Measurements from ENCODE around the gene HEBP1.

The HEBP1 gene

DNA sequence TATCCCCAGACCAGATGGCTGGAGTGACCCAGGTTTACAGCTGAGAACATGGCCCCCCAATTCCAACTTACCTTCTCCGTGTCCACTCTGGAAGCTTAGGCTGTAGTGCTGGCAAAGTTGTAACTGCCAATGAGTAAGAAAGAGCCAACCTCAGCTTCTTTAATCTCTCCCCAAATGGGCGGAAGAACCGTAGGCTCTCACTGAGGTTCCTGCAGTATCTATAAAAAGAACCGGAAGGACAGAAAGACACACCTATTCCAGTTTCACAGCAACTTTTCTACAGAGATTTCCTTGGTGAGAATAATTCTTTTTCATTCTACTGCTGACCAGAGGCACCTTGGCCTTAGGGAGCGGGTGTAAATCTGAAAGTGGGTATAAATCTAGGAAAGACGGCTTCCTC lies 48.0 kb downstream of the HEBP1 start, which contains the start of gene GPRC5D:
GPRC5D (minus strand) TSS at position 135 of the 400 bp plus-strand sequence. CDS start 1,786 bp downstream, outside the sequence.
- DNase-seq, result no peak

DNA sequence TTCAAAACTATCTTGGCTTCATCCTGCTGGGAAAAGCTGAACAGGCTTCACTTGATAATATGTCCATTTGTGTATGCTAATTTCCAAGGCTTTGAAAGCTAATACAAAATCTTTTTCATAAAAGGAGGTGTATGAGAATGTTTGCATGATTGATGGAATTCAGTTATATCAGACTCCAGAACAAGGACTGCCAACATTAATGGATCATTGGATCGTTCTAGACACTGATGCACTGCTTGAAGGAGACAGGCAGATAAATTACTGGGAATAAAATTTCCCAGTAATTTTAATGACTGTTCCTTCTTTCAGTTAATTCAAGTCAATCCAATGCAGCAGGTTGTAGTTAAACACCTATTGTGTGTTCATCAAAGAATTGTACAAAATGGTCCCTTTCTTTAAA lies 48.6 kb downstream of the HEBP1 start:
- DNase-seq, result no peak

- no peak for DNase-seq
Observed at GRCh38 chr12:12947902-12948301, 52.2 kb downstream of the HEBP1 start.

- DNase-seq, result peak in 27 of 51 donors; percentile 7 to 87 (median 38)
Observed at GRCh38 chr12:12946686-12947355, 53.2 kb downstream of the HEBP1 start.

- no peak for DNase-seq
Observed at GRCh38 chr12:12945591-12945990, 54.5 kb downstream of the HEBP1 start.

- DNase-seq, result no peak
Observed at GRCh38 chr12:12943586-12944260, 56.3 kb downstream of the HEBP1 start.

- DNase-seq, result no peak
Observed at GRCh38 chr12:12941450-12942350, 58.4 kb downstream of the HEBP1 start.

DNA sequence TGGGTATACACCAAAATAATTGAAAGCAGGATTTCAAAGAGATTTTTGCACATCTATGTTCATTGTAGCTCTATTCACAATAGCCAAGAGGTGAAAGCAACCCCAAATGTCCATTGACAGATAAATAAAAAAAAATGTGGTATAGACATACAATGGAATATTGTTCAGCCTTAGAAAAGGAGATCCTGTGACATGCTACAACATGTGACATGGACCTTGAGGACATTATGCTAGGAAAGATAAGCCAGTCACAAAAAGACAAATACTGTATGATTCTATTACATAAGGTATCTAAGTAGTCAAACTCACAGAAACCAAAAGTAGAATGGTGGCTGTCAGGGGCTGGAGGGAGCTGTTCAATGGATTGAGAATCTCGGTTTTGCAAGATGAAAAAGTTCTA lies 60.2 kb downstream of the HEBP1 start:
- DNase-seq, result no peak

DNA sequence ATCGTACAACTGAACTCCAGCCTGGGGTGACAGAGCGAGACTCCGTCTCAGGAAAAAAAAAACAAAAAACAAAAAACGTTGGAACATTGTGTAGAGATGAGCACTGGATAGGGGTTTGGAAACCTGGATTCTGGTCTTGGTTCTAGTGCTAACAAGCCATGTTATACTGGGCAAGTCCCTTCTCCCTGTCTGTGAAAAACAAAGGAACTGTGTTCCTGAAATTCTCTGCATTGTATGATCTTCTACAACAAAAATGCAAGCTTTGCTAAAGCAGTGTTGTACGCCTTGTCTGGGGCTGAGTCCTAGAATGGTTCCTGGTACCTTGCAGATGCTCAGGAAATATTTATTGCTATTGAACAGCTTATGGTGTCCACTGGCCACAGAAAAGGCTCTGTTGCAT lies 61.5 kb downstream of the HEBP1 start:
- DNase-seq, result no peak

DNA sequence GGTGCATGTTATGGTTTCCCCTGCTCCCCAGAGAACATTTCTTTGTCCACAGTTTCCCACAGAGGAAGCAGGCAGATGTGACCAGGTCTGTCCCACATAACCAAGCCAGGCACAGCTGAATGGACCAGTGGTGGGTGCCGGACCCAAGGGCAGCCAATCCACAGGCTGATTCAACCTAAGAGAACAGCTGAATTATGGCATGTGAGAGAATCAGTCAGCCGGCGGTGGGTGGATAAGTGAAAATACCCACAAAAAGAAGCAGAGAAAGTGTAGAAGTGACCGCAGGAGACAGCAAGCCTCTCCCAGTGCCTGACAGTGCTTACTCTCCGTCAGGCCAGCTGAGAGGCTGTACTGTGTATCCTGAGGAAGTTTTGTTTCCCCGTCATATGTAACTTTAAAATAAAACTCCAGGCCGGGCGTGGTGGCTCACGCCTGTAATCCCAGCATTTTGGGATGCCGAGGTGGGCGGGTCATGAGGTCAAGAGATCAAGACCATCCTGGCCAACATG lies 63.0 kb downstream of the HEBP1 start:
- DNase-seq, result no peak

- no peak for DNase-seq
Observed at GRCh38 chr12:12934556-12934955, 65.5 kb downstream of the HEBP1 start.

DNA sequence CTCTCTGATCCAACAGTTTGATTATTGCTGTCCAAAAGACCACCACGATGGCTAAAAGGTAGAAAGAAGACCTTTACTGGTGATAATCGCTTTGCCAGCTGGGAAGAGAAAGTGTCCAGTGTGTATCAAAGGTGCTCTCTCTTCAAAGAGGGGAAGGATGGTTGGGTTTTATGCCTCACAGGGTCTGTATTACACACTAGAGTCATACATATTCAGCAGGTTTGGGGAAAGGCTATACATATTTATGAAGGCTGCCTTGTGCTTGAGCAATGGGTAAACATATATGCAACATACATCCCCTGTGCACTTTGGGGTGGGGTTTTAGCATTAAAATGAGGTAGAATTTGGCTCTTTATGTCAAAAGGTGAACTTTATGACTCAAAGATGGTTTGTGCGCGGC lies 66.3 kb downstream of the HEBP1 start:
- no peak for DNase-seq

- no peak for DNase-seq
Observed at GRCh38 chr12:12930633-12931219, 69.3 kb downstream of the HEBP1 start.

DNA sequence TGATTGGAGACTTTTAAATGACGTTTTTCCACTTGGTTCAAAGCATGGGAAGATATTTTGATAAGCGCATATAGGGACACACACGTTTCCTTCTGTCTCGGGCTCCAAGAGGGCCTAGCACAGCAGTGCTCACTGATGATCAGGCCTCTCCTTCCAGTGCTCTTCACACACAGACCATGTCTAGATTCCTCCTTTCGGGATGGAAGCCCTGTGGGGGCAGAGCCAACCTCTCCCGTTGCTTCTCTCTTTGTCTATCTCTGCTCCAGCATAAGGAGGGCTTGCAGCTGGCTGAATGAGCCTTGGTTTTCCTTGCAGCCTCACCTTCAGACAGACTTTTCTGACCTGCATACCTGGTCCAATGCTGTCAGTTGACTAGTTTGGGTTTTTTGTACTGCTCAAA lies 70.4 kb downstream of the HEBP1 start:
- DNase-seq, result no peak

DNA sequence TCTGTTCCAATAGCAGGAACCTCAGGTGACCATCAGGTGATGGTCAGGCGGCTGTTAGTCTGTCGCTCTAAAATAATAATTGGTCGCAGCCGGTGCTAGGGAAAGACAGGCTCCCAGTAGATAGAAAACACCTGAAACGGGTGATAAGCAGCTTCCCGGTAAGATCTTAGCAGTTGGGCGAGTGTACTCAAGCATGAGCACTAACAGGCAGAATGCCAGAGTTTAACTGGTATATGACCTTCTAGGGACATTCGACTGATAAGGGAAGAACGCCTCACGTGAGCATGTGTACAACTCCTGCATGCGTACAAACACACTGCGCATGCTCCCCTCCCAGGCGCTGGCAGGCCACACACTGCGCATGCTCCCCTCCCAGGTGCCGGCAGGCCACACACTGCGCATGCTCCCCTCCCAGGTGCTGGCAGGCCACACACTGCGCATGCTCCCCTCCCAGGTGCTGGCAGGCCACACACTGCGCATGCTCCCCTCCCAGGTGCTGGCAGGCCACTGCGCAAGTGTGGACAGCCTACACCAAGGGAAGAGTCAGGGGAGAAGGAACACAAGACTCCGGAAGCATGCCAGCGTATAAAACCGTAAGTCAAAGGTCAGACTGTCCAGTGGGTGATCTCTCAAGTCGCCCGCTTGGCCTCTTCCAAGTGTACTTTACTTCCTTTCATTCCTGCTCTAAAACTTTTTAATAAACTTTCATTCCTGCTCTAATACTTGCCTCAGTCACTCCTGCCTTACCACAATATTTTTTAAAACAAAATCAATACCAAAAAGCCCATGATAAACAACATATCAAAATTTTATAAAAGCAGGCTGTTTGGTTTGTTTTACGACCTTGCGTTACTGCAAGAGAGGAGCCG lies 72.6 kb downstream of the HEBP1 start:
- DNase-seq, result peak in 15 of 51 donors; percentile 2 to 56 (median 18)

DNA sequence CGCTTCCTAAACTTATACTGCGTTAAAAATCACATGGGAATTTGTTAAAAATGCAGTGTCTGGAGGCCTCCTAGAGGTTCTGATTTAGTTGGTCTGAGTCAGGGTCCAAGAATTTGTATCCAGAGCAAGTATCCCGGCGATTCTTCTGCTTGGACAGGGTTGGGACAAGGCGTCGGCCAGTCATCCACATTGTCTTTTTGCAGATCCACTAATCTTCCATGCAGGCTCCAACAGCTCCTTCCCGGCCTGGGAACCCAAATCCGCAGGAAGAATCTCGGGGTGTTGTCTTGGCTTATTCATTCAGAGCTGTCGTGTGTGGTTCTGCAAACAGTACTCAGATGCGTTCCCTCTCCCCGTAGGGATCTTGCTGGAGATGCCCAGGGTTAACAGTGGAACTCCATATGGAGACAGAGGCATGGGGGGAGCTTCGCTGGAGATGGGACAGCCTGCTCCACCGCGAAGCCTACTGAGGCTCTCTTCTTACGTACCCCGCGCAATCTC lies 73.4 kb downstream of the HEBP1 start:
- DNase-seq, result no peak

DNA sequence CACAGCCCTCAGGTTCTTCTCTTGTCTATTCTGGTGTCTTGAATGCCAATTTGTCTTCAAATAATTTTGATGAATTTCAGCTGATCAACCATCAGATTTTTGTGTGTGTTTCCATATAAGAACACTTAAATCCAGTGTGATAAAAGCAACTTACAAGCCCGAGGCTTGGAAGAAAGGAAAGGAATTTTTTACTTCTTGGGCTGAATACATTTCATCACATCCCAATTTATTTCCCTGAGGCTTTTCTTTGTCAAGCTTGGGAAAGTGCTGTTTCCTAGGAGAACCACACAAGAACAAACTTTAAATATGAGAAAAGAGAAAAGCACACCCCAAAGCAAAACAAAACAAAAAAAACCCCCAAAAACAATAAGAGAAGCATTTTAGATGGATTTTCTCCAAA lies 74.7 kb downstream of the HEBP1 start:
- no peak for DNase-seq
